Endothelial cell of umbilical vein (primary cell): Measurements from ENCODE around the gene B2M. TPM values are rescaled to one million over a fixed set of nuclear protein-coding genes. Genes with fewer than 3 reads are reported as not detected.

Source experiments
- BruUV-seq: library from RNA; stranded (reverse); fragments of 400-500 nt; replicated peaks from 2 replicates; lab custom pipeline; 2021; lab: Mats Ljungman, UMichigan
- CTCF ChIA-PET: fragments of 300-600, 350-600 bp; sonication (Branson Sonifier 250); formaldehyde crosslinking; loops from one replicate; lab custom pipeline; 2021; ENCODE audit warnings: antibody characterized with exemption, inconsistent platforms; lab: Charles Lee
- POLR2A ChIA-PET: fragments of 300-600, 350-600 bp; sonication (Branson Sonifier 250); formaldehyde crosslinking; loops from one replicate; lab custom pipeline; 2021; ENCODE audit warnings: antibody characterized with exemption, inconsistent platforms; lab: Charles Lee
- DNase-seq: peaks from one replicate; pipeline ENCODE4 v3.0.0-alpha.2; 2011; ENCODE audit warnings: low read depth, low spot score
- FAIRE-seq: peaks from 2 replicates; lab custom pipeline; 2011; peaks lifted over from hg19 to GRCh38; lab: Jason Lieb, UNC
- H2AFZ ChIP-seq: 2 replicates; pipeline ENCODE4 v1.6.0; 2012; ENCODE audit warnings: low read depth, low read length, control low read depth, inconsistent platforms
- H3K27ac ChIP-seq: 2 replicates; pipeline ENCODE4 v1.5.1; 2011; ENCODE audit warnings: low read depth, mild to moderate bottlenecking, control low read depth, low read length, moderate library complexity; ENCODE audit not compliant: insufficient read depth
- H3K27me3 ChIP-seq, 2 experiments: 2 replicates each; pipeline versions ENCODE4 v1.6.0 to v1.6.1; 2011; ENCODE audit warnings: low read length in 2 of 2, mixed read lengths in 1 of 2; ENCODE audit not compliant: control insufficient read depth in 2 of 2, insufficient read depth in 2 of 2
- H3K36me3 ChIP-seq, 2 experiments: 2 replicates in 1 of 2; 3 replicates in 1 of 2; pipeline ENCODE4 v1.5.1; 2011; ENCODE audit warnings: low read length in 2 of 2, mild to moderate bottlenecking in 1 of 2, moderate library complexity in 1 of 2; ENCODE audit not compliant: control insufficient read depth in 2 of 2, insufficient read depth in 2 of 2; ENCODE audit errors: extremely low read depth in 1 of 2
- H3K4me1 ChIP-seq: 3 replicates; pipeline ENCODE4 v1.5.1; 2011; ENCODE audit warnings: mild to moderate bottlenecking, low read length; ENCODE audit not compliant: control insufficient read depth, insufficient read depth; ENCODE audit errors: extremely low read depth
- H3K4me2 ChIP-seq: 2 replicates; pipeline ENCODE4 v1.6.1; 2011; ENCODE audit warnings: low read length, control low read depth, mixed read lengths; ENCODE audit not compliant: insufficient read depth
- H3K4me3 ChIP-seq, 3 experiments: fragments of 200-600 bp in 1 of 3; sonication (generic), shearing (Covaris generic) in 1 of 3; replicated peaks in 1 of 3; 2 replicates each; pipeline ENCODE4 v1.5.1; 2011 to 2016; ENCODE audit warnings: control low read depth in 3 of 3, low read length in 3 of 3, mild to moderate bottlenecking in 2 of 3, inconsistent platforms in 1 of 3, low read depth in 1 of 3, moderate library complexity in 1 of 3; ENCODE audit not compliant: insufficient read depth in 1 of 3
- H3K79me2 ChIP-seq: 2 replicates; pipeline ENCODE4 v1.6.0; 2012; ENCODE audit warnings: low read length, inconsistent platforms; ENCODE audit not compliant: control insufficient read depth, insufficient read depth
- H3K9ac ChIP-seq: replicated peaks from 2 replicates; pipeline ENCODE3; 2011; ENCODE audit warnings: low read length, control low read depth; ENCODE audit not compliant: insufficient read depth; ENCODE audit errors: extremely low read depth
- H3K9me1 ChIP-seq: replicated peaks from 3 replicates; pipeline ENCODE4 v1.6.0; 2011; ENCODE audit warnings: mild to moderate bottlenecking, low read length; ENCODE audit not compliant: control insufficient read depth, insufficient read depth; ENCODE audit errors: extremely low read depth
- H3K9me3 ChIP-seq: replicated peaks from 2 replicates; pipeline ENCODE4 v1.5.1; 2012; ENCODE audit warnings: low read length, inconsistent platforms; ENCODE audit not compliant: control insufficient read depth, insufficient read depth
- H4K20me1 ChIP-seq: replicated peaks from 2 replicates; pipeline ENCODE3; 2011; ENCODE audit warnings: mild to moderate bottlenecking, low read length; ENCODE audit not compliant: control insufficient read depth, insufficient read depth; ENCODE audit errors: extremely low read depth
- EZH2 ChIP-seq: IDR thresholded peaks from 2 replicates; pipeline ENCODE4 v1.6.1; 2012; ENCODE audit warnings: borderline replicate concordance, low read depth, mild to moderate bottlenecking, moderate library complexity, low read length, inconsistent platforms; ENCODE audit not compliant: severe bottlenecking
- FOS ChIP-seq: IDR thresholded peaks from 2 replicates; pipeline ENCODE4 v1.6.1; 2011; ENCODE audit warnings: mild to moderate bottlenecking, low read length, moderate library complexity, borderline replicate concordance; ENCODE audit not compliant: insufficient read depth
- GATA2 ChIP-seq: IDR thresholded peaks from 2 replicates; pipeline ENCODE4 v1.7.0; 2011; ENCODE audit warnings: low read depth, mild to moderate bottlenecking, moderate library complexity, mixed read lengths, low read length; ENCODE audit not compliant: insufficient read length, insufficient read depth
- JUN ChIP-seq: IDR thresholded peaks from 2 replicates; pipeline ENCODE4 v1.6.1; 2011; ENCODE audit warnings: borderline replicate concordance, low read depth; ENCODE audit not compliant: insufficient read length, insufficient read depth
- MYC ChIP-seq: IDR thresholded peaks from one replicate; pipeline ENCODE4 v1.6.1; 2011; ENCODE audit warnings: mild to moderate bottlenecking, low read depth, low read length
- POLR2A ChIP-seq: IDR thresholded peaks from 2 replicates; pipeline ENCODE4 v1.6.1; 2012; ENCODE audit warnings: low read depth, mild to moderate bottlenecking, control low read depth, low read length
- POLR2AphosphoS5 ChIP-seq: IDR thresholded peaks from 2 replicates; pipeline ENCODE4 v1.6.1; 2012; ENCODE audit warnings: low read depth, mild to moderate bottlenecking, control low read depth, low read length, moderate library complexity; ENCODE audit not compliant: insufficient read depth
- dilution Hi-C: fragments of 300-500 bp; cut with MboI; formaldehyde crosslinking; loops from one replicate; pipeline ENCODE4 v1.15.0; 2019; ENCODE audit warnings: low sequenced_read_pairs; ENCODE audit not compliant: extremely low pct_ligation_motif_present
- intact Hi-C: fragments of 100-400 bp; cut with micrococcal nuclease; formaldehyde crosslinking; loops from one replicate; pipeline ENCODE4 v1.10.0; 2022
- polyA plus RNA-seq, 4 experiments: library from polyadenylated mRNA; depleted of rRNA in 3 of 4; stranded (reverse) in 3 of 4; unstranded in 1 of 4; fragments of >200 nt; gene quantifications; 2 replicates each; pipeline versions ENCODE4 v1.2.1 to v1.2.3, GENCODE V29; 2011 to 2012; ENCODE audit warnings: missing spikeins in 1 of 4
- total RNA-seq: library from RNA; stranded (reverse); gene quantifications from 2 replicates; pipeline ENCODE4 v1.2.3, GENCODE V29; 2021
- TF ChIP-seq, protein P1 (sequence below), 2 donors: IDR thresholded peaks; 1 replicate in 1 of 2; 2 replicates in 1 of 2; pipeline ENCODE4 v1.5.1; 2011; ENCODE audit warnings: low read length in 2 of 2, mild to moderate bottlenecking in 2 of 2, moderate library complexity in 2 of 2, control low read depth in 1 of 2, inconsistent platforms in 1 of 2, low read depth in 1 of 2; ENCODE audit not compliant: insufficient read depth in 1 of 2; ENCODE audit errors: extremely low read depth in 1 of 2
- TF ChIP-seq, protein P2 (sequence below): IDR thresholded peaks from 2 replicates; pipeline ENCODE4 v1.6.1; 2011; ENCODE audit not compliant: insufficient read depth, insufficient read length

The B2M gene
- total and polyA plus RNA-seq, 2 donors (not counting 3 experiments of a cell fraction or from before 2014, with no cell fraction given) = 985 to 5,206 TPM

DNA sequence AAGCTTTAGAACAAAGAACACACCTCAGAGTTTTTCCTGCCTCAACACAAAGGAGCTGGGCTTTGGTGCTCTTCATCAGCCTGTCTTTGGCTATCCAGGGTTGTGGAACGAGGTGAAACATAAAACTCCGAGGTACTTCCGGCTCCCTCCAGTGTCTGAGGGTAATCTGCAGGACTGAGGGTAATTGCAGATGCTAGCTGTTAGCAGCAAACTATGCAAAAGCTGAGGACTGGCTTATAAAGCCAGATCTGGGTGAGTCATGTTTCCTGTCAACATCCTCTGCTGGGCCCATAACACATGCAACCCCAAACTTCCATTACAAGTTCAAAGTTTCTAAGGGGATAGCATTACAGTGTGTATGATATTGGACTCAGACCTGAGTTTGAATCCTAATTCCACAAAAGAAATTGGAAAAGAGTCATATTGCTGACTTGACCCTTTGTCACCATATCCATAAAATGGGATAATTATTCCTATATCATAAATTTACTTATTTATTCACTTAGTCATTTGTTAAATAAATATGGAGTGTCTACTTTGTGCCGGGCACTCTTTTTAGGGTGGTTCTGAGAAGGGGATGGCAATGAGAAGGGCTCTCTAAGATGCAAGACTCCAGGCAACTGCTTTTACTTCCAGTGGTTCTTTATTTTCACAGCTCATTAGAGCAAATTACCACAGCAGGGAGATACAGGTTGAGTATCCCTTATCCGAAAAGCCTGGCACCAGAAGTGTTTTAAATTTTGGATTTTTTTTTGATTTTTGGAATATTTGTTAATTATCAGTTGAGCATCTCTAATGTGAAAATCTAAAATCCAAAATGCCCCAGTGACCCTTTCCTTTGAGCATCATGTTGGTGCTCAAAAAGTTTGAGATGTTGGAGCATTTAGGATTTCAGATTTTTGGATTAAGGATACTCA lies 15.5 kb downstream of the B2M start:
- DNase-seq = peak; percentile 93
- no peaks in the 10 kb centered on the region for H3K9me1 ChIP-seq
- peak; percentile 90 for TF ChIP-seq FOS
- no peak for TF ChIP-seq EZH2
- no peak for TF ChIP-seq MYC
- TF ChIP-seq, protein P1, sequence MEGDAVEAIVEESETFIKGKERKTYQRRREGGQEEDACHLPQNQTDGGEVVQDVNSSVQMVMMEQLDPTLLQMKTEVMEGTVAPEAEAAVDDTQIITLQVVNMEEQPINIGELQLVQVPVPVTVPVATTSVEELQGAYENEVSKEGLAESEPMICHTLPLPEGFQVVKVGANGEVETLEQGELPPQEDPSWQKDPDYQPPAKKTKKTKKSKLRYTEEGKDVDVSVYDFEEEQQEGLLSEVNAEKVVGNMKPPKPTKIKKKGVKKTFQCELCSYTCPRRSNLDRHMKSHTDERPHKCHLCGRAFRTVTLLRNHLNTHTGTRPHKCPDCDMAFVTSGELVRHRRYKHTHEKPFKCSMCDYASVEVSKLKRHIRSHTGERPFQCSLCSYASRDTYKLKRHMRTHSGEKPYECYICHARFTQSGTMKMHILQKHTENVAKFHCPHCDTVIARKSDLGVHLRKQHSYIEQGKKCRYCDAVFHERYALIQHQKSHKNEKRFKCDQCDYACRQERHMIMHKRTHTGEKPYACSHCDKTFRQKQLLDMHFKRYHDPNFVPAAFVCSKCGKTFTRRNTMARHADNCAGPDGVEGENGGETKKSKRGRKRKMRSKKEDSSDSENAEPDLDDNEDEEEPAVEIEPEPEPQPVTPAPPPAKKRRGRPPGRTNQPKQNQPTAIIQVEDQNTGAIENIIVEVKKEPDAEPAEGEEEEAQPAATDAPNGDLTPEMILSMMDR (IDR thresholded peaks at IDR 0.05; ENCODE audit: extremely low read depth in 1 of 2, insufficient read depth in 1 of 2, low read depth in 1 of 2, low read length in 2 of 2) = no peak
- peak; percentile 97 for TF ChIP-seq JUN
- peak; percentile 87 for TF ChIP-seq POLR2AphosphoS5
- TF ChIP-seq, protein P2, sequence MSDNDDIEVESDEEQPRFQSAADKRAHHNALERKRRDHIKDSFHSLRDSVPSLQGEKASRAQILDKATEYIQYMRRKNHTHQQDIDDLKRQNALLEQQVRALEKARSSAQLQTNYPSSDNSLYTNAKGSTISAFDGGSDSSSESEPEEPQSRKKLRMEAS = peak; percentile 20
- peak; percentile 96 for TF ChIP-seq POLR2A
- TF ChIP-seq GATA2 = peak; percentile 28
- peak overlapping the region; percentile 51 for H2AFZ ChIP-seq
- H3K27me3 ChIP-seq = no peaks in the 10 kb centered on the region
- H3K27ac ChIP-seq = peak overlapping the region; percentile 59
- H3K4me3 ChIP-seq = no peak overlapping the region
- FAIRE-seq = peak; percentile 95
- H3K4me2 ChIP-seq = peak overlapping the region; percentile 35
- CTCF ChIA-PET = interaction anchor here (0.5 to 4.3 kb wide), 7 partner anchors 10 to 755 kb away, joined by 3 to 65 read pairs (median 8); partner anchors contain the start of genes B2M, PATL2, SPG11 and TRIM69
- POLR2A ChIA-PET = interaction anchor here (0.7 to 4.3 kb wide), 3 partner anchors 14 to 427 kb away, joined by 3 to 63 read pairs (median 8); partner anchors contain the start of genes B2M, PATL2 and SPG11
- H3K79me2 ChIP-seq = no peaks in the 10 kb centered on the region
- TSS peak; percentile 72 for BruUV-seq
- H3K36me3 ChIP-seq = peaks cover 0 to 2% of the 10 kb centered on the region in 2 experiments
- dilution Hi-C loops = loop anchor here (25.0 kb wide), 1 partner anchor 140 kb away; no protein-coding TSS in a partner anchor
- H3K9ac ChIP-seq = peak overlapping the region; percentile 66
- peaks cover 32% of the 10 kb centered on the region for H3K4me1 ChIP-seq
- H4K20me1 ChIP-seq = no peaks in the 10 kb centered on the region
- intact Hi-C loops = loop anchor here (1.0 to 5.0 kb wide), 2 partner anchors 15 to 110 kb away; no protein-coding TSS in a partner anchor
- no peaks in the 10 kb centered on the region for H3K9me3 ChIP-seq
